HG02763 (cell line): Measurements from ENCODE around the gene CAST.

ENCODE experiments used
- ATAC-seq: cut with Tn5 transposase; IDR thresholded peaks from one replicate; pipeline ENCODE4 v1.9.1; 2021; ENCODE audit warnings: mild to moderate bottlenecking, moderate library complexity; ENCODE audit not compliant: unreplicated experiment

Gene CAST

DNA sequence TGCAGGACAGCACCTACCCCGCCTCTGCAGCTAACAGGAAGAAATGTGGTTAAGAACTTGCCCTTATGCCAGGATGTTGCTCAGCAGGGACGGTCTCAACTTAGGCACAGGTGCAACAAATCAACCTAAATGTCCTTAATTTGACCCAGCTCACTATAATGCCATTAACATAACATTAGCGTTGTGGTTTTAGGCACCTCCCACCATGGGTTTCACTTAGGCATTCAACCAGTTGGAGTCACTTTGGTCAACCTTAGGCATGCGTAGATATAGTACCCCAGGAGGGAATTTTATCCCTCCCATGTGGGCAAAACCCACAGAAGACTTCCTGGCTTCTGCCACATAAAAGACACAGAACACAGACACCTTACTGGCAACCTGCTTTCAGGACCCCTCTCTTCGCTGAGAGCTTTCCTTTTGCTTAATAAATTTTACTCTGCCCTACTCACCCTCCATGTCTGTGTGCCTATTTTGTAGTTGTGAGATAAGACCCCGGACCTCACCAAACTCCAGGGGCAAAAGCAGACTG lies 154.3 kb downstream of the CAST start:
- peak; percentile 83 for ATAC-seq

DNA sequence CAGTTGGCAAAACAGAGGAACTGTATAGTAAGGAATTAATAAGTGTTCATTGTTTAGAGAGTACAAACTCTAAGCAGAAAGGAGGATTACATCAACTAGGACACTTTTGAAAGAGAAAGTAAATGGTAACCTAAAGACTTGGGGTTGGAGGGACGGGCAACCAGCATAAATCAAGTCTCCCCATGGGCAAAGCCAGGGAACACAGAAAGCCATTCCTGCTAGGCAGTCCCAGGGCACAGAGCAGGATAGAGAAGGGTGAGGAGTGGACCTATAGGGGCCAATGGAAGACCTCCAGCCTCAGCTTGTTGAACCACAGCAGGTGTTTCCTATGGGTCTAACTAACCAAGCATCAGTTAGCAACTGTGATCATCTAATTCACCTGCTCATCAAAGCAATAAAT lies 154.8 kb downstream of the CAST start:
- peak; percentile 33 for ATAC-seq

GRCh38 chr5:96817506-96817905 lies 155.3 kb downstream of the CAST start:
- ATAC-seq: no peak

GRCh38 chr5:96818125-96818788 lies 156.1 kb downstream of the CAST start:
- no peak for ATAC-seq

DNA sequence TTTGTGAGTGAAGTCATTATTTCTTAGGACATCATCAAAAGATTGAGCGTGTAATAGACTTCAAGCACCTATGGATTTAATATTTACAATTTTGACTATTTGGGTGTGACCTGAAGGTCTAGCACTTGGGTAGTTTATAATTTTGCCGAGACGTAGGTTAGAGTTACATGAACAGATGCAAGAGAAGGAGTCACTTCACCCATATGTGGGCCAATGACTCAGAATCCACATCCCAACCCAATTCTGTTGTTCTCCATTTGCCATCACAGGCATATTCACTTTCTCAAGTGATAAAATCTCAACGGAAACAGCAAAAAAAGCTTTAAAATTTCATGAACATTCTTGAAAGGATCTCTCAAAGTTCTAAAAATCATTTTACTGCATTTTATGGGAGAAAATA lies 157.6 kb downstream of the CAST start:
- ATAC-seq: no peak

- ATAC-seq: no peak
Observed at GRCh38 chr5:96821260-96821916, 159.2 kb downstream of the CAST start.

DNA sequence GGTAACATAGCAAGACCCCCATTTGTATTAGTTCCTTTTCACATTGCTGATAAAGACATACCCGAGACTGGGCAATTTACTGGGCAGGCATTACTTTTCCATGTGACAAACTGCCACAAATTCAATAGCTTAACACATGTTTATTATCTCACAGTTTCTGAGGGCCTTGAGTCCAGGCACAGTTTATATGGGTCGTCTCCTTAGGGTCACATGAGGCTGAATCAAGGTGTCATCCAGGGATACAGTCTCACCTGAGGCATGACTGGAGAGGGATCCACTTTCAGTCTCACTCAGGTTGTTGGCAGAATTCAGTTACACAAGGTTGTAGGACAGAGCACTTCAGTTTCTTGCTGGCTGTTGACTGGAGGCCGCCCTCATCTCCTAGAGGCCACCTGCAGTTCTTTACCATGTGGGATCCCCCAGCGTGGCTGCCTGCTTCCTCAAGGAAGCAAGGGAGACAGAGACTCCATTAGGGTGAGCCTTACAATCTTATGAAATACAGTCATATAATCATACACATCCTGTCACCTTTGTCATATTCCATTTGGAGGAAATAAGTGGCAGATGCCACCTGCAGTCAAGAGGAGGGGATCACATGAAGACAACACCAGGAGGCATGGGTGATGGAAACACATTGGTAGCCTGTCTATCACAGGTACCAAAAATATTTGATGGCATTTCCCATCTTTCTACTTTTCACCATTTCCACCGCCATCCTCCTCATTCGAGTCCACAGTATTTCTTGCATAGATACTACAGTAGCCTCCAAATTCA lies 160.7 kb downstream of the CAST start:
- no peak for ATAC-seq

DNA sequence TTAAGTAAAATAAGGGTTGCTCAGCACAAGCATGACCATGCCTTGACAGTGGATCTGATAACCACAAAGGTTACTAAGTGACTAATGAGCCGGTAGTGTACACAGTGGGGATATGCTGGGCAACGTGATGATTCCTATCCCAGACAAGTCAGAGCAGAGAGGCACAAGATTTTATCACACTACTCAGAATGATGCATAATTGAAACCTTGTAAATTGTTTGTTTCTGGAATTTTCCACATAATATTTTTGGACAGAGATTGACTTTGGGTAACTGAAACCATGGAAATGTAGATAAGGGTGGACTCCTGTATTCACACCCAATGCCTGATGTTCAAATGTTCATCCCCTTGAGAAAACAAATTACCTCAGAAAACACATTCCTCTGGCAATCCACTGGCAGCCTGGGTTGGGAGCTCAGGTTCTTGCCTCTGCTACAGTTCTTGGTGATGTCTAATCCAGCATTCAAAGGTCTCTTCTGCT lies 161.8 kb downstream of the CAST start:
- peak; percentile 97 for ATAC-seq
